Suprapubic skin (tissue), 4 donors: Measurements from ENCODE around the gene CHRND.

Experiments
- CTCF ChIP-seq, 2 donors: fragments of 200-600 bp in 1 of 2; fragments of 450-650 bp in 1 of 2; sonication (generic) in 1 of 2; IDR thresholded peaks; one replicate each; pipeline ENCODE4 v1.5.1; 2016 to 2019; ENCODE audit warnings: antibody characterized with exemption in 2 of 2, mild to moderate bottlenecking in 1 of 2, moderate library complexity in 1 of 2
- EP300 ChIP-seq: sonication (generic); formaldehyde crosslinking; IDR thresholded peaks from one replicate; pipeline ENCODE4 v1.6.1; 2017; ENCODE audit warnings: antibody characterized with exemption
- POLR2AphosphoS5 ChIP-seq, 3 donors: sonication (generic); formaldehyde crosslinking; IDR thresholded peaks; one replicate each; pipeline ENCODE4 v1.6.1; 2017; ENCODE audit warnings: antibody characterized with exemption in 3 of 3

- TF ChIP-seq CTCF (IDR thresholded peaks at IDR 0.05) (no peak), POLR2AphosphoS5 (IDR thresholded peaks at IDR 0.05) (no peak), EP300 (no peak)
Observed at GRCh38 chr2:232571026-232571474, 45.1 kb downstream of the CHRND start.
